Measurements from ENCODE around the gene GRN. TPM values are rescaled to one million over a fixed set of nuclear protein-coding genes. Genes with fewer than 3 reads are reported as not detected.

Gene GRN
- total and polyA plus RNA-seq, 2 of the 8 experiments (the other 6 are each of a cell fraction or from before 2014, with no cell fraction given): 108 to 387 TPM

- 0 out of 2 replicates have a peak, but pooled peaks have one; percentile 43 for TF ChIP-seq SP4 (IDR thresholded peaks at IDR 0.05; ENCODE audit: low read length)
- TF ChIP-seq BCL11A (IDR thresholded peaks at IDR 0.05; ENCODE audit: low read depth in 2 of 2, low read length in 2 of 2): no peak
- no peak for TF ChIP-seq SP1 (IDR thresholded peaks at IDR 0.05; ENCODE audit: low read depth, low read length)
- no peak for TF ChIP-seq GABPA (IDR thresholded peaks at IDR 0.05; ENCODE audit: borderline replicate concordance, insufficient read depth, low read length)
- peak; percentile 64 for TF ChIP-seq KDM4A (IDR thresholded peaks at IDR 0.05; ENCODE audit: low read depth, low read length, severe bottlenecking)
- peak; percentile 3 for TF ChIP-seq EZH2 (IDR thresholded peaks at IDR 0.05; ENCODE audit: low read depth, low read length, severe bottlenecking)
- no peak for TF ChIP-seq RFX5 (IDR thresholded peaks at IDR 0.05; ENCODE audit: borderline replicate concordance, low read depth, low read length)
- TF ChIP-seq RNF2 (IDR thresholded peaks at IDR 0.05; ENCODE audit: borderline replicate concordance, low read depth, low read length, missing control alignments, poor library complexity, severe bottlenecking): no peak
- TF ChIP-seq SIN3A (conservative IDR thresholded peaks at IDR 0.05 in 1 of 2, IDR thresholded peaks at IDR 0.05 in 1 of 2; ENCODE audit: low read depth in 1 of 2, low read length in 2 of 2): peak in 1 of 2 experiments; percentile 54; a peak in 1 of 4 replicates
- TF ChIP-seq SP2 (IDR thresholded peaks at IDR 0.05; ENCODE audit: low read length): no peak
- TF ChIP-seq CTCF (IDR thresholded peaks at IDR 0.05; ENCODE audit: control extremely low read depth in 1 of 3, insufficient read depth in 1 of 3, low read depth in 1 of 3, low read length in 3 of 3): no peak; a peak in 1 of 4 replicates
- no peak for TF ChIP-seq USF2 (IDR thresholded peaks at IDR 0.05; ENCODE audit: low read length)
- TF ChIP-seq CBX5 (IDR thresholded peaks at IDR 0.05; ENCODE audit: low read depth, low read length): no peak
- 0 out of 2 replicates have a peak, but pooled peaks have one; percentile 11 for TF ChIP-seq BACH1 (IDR thresholded peaks at IDR 0.05; ENCODE audit: low read length)
- TF ChIP-seq ATF3 (IDR thresholded peaks at IDR 0.05; ENCODE audit: insufficient read depth, low read depth, low read length): no peak
Measured at GRCh38 chr17:44315760-44316731, 29.1 kb upstream of the GRN start (continued).
